GM23338 (cell line): ENCODE measurements around the gene CNDP1. TPM values are rescaled to one million over a fixed set of nuclear protein-coding genes. Genes with fewer than 3 reads are reported as not detected.

Experiments
- ATAC-seq: fragments of 200-7000 bp; cut with Tn5 transposase; 3 replicates; pipeline ENCODE4 v1.9.1; 2020
- DNase-seq: peaks from one replicate; pipeline ENCODE4 v3.0.0-alpha.2; 2015; ENCODE audit warnings: low spot score
- H2AFZ ChIP-seq: fragments of 200-600 bp; sonication (generic); 2 replicates; pipeline ENCODE4 v1.8.0; 2016; ENCODE audit warnings: antibody characterized with exemption, mild to moderate bottlenecking, moderate library complexity
- H3F3A ChIP-seq: fragments of 200-600 bp; sonication (generic); replicated peaks from 2 replicates; pipeline ENCODE4 v1.8.0; 2017; ENCODE audit warnings: antibody characterized with exemption, mixed run types, low read depth
- H3K27ac ChIP-seq: fragments of 200-600 bp; sonication (generic); 2 replicates; pipeline ENCODE4 v1.6.1; 2016; ENCODE audit warnings: low read depth
- H3K27me3 ChIP-seq: fragments of 200-600 bp; sonication (generic); 2 replicates; pipeline ENCODE4 v1.8.0; 2016; ENCODE audit warnings: mild to moderate bottlenecking, mixed run types, moderate library complexity; ENCODE audit not compliant: insufficient read depth
- H3K36me3 ChIP-seq: fragments of 200-600 bp; sonication (generic); 2 replicates; pipeline ENCODE4 v1.8.0; 2016; ENCODE audit warnings: mild to moderate bottlenecking; ENCODE audit not compliant: insufficient read depth
- H3K4me1 ChIP-seq: fragments of 200-600 bp; sonication (generic); 2 replicates; pipeline ENCODE4 v1.8.0; 2016; ENCODE audit warnings: mild to moderate bottlenecking, moderate library complexity; ENCODE audit not compliant: insufficient read depth
- H3K4me2 ChIP-seq: fragments of 200-600 bp; sonication (generic); 2 replicates; pipeline ENCODE4 v1.7.1; 2017; ENCODE audit warnings: mixed run types
- H3K4me3 ChIP-seq: fragments of 200-600 bp; sonication (generic); 2 replicates; pipeline ENCODE4 v1.6.1; 2016; ENCODE audit warnings: mixed run types
- H3K79me2 ChIP-seq: fragments of 200-600 bp; sonication (generic); replicated peaks from 2 replicates; pipeline ENCODE4 v1.8.0; 2017; ENCODE audit warnings: mild to moderate bottlenecking; ENCODE audit not compliant: insufficient read depth
- H3K9me2 ChIP-seq: fragments of 200-600 bp; sonication (generic); 2 replicates; pipeline ENCODE4 v1.8.0; 2017; ENCODE audit not compliant: insufficient read depth
- H4K20me1 ChIP-seq: fragments of 200-600 bp; sonication (generic); replicated peaks from 2 replicates; pipeline ENCODE4 v1.8.0; 2017; ENCODE audit warnings: mild to moderate bottlenecking; ENCODE audit not compliant: insufficient read depth
- H3K27ac Mint-ChIP-seq: 2 replicates; pipeline ENCODE4 v1.8.0; 2020; ENCODE audit warnings: inconsistent platforms, mild to moderate bottlenecking, moderate library complexity, mixed read lengths
- H3K27me3 Mint-ChIP-seq: 3 replicates; pipeline ENCODE4 v1.8.0; 2022; ENCODE audit warnings: low read depth, mild to moderate bottlenecking, moderate library complexity, mixed read lengths, inconsistent platforms; ENCODE audit not compliant: insufficient read depth, poor library complexity
- H3K36me3 Mint-ChIP-seq: 3 replicates; pipeline ENCODE4 v1.8.0; 2021; ENCODE audit warnings: low read depth, mild to moderate bottlenecking, inconsistent platforms, moderate library complexity, mixed read lengths
- H3K4me1 Mint-ChIP-seq: 3 replicates; pipeline ENCODE4 v1.8.0; 2020; ENCODE audit warnings: mild to moderate bottlenecking, inconsistent platforms, mixed read lengths
- H3K4me3 Mint-ChIP-seq: 3 replicates; pipeline ENCODE4 v1.8.0; 2021; ENCODE audit warnings: moderate library complexity, mild to moderate bottlenecking, inconsistent platforms, mixed read lengths
- H3K9me3 Mint-ChIP-seq: 3 replicates; pipeline ENCODE4 v1.8.0; 2020; ENCODE audit warnings: moderate library complexity, mild to moderate bottlenecking, inconsistent platforms, mixed read lengths
- CREB1 ChIP-seq: fragments of 250-450 bp; sonication (Bioruptor Pico); IDR thresholded peaks from 2 replicates; pipeline ENCODE4 v1.5.0; 2020; ENCODE audit warnings: low read depth, mild to moderate bottlenecking, moderate library complexity
- EZH2 ChIP-seq: fragments of 200-600 bp; sonication (generic); IDR thresholded peaks from one replicate; pipeline ENCODE4 v1.8.0; 2017; ENCODE audit warnings: antibody characterized with exemption, mild to moderate bottlenecking, low read depth; ENCODE audit not compliant: unreplicated experiment
- EZH2phosphoT487 ChIP-seq: fragments of 200-600 bp; sonication (generic); IDR thresholded peaks from one replicate; pipeline ENCODE4 v1.8.1; 2018; ENCODE audit warnings: antibody characterized with exemption; ENCODE audit not compliant: unreplicated experiment
- JUNB ChIP-seq: IDR thresholded peaks from one replicate; pipeline ENCODE4 v1.6.1; 2016; ENCODE audit warnings: antibody characterized with exemption; ENCODE audit not compliant: unreplicated experiment
- NANOG ChIP-seq: IDR thresholded peaks from 2 replicates; pipeline ENCODE4 v1.6.1; 2016; ENCODE audit warnings: antibody characterized with exemption, borderline replicate concordance
- POLR2AphosphoS5 ChIP-seq: IDR thresholded peaks from 2 replicates; pipeline ENCODE4 v1.6.1; 2016; ENCODE audit warnings: antibody characterized with exemption, low read depth
- STAT1 ChIP-seq: IDR thresholded peaks from one replicate; pipeline ENCODE4 v1.6.1; 2016; ENCODE audit warnings: antibody characterized with exemption; ENCODE audit not compliant: unreplicated experiment
- ZNF114 ChIP-seq: fragments of 250-450 bp; sonication (Bioruptor Pico); IDR thresholded peaks from 2 replicates; pipeline ENCODE4 v1.5.0; 2020; ENCODE audit warnings: mild to moderate bottlenecking, moderate library complexity
- ZNF331 ChIP-seq: fragments of 250-450 bp; sonication (Bioruptor Pico); IDR thresholded peaks from 2 replicates; pipeline ENCODE4 v1.5.0; 2020; ENCODE audit warnings: low read depth, mild to moderate bottlenecking, moderate library complexity
- polyA plus RNA-seq: library from polyadenylated mRNA; unstranded; fragments of >200 nt; fragmentation: Nextera tagmentation; extraction: Ambion mirVana; gene quantifications from 2 replicates; pipeline ENCODE4 v1.2.1, GENCODE V29; 2016
- total RNA-seq: library from RNA; depleted of rRNA; stranded (reverse); fragments of >200 nt; shearing (Covaris generic); gene quantifications from 2 replicates; pipeline ENCODE4 v1.2.3, GENCODE V29; 2014
- TF ChIP-seq, protein P1 (sequence below): IDR thresholded peaks from one replicate; pipeline ENCODE4 v1.6.1; 2018; ENCODE audit warnings: antibody characterized with exemption; ENCODE audit not compliant: unreplicated experiment
- TF ChIP-seq, protein P2 (sequence below), 2 experiments: fragments of 200-600 bp in 1 of 2; sonication (generic) in 1 of 2; conservative IDR thresholded peaks; 2 replicates each; pipeline versions ENCODE4 v1.5.1 to v1.6.1; 2016 to 2017; ENCODE audit warnings: antibody characterized with exemption in 2 of 2, low read depth in 2 of 2, mild to moderate bottlenecking in 2 of 2, moderate library complexity in 1 of 2
- TF ChIP-seq, protein P3 (sequence below): IDR thresholded peaks from 2 replicates; pipeline ENCODE4 v1.6.1; 2016; ENCODE audit warnings: antibody characterized with exemption
- TF ChIP-seq, protein P4 (sequence below): fragments of 250-450 bp; sonication (Bioruptor Pico); IDR thresholded peaks from 2 replicates; pipeline ENCODE4 v1.5.0; 2020; ENCODE audit warnings: mild to moderate bottlenecking, moderate library complexity

Gene CNDP1
- total and polyA plus RNA-seq, 2 experiments from 2014 or later: 0.03 to 0.11 TPM

DNA sequence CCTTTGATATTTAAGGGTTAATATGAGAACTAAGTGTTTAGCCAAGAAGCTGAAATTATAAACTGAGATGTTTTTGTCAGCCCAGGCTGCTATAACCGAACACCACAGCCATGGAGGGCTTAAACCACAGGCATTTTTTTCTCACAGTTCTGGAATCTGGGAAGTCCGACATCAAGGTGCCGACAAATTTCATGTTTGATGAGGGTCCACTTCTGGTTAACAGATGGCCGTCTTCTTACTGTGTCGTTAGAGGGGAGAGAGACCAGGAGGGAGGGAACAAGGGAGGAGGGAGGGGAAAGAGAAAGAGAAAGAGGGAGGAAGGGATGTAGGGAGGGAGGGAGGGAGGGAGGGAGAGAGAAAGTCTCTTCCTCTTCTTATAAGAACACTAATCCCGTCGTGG, 44.6 kb upstream of the CNDP1 start:
- H3K4me3 ChIP-seq: no peak overlapping the region
- H3K27me3 Mint-ChIP-seq: peaks cover 4% of the 10 kb centered on the region
- no peaks in the 10 kb centered on the region for H3K36me3 Mint-ChIP-seq
- no peaks in the 10 kb centered on the region for H3K27me3 ChIP-seq
- no peak overlapping the region for H3K4me2 ChIP-seq
- H3F3A ChIP-seq: no peaks in the 10 kb centered on the region
- H3K27ac ChIP-seq: no peak overlapping the region
- no peaks in the 10 kb centered on the region for H3K9me2 ChIP-seq
- H3K4me1 Mint-ChIP-seq: no peaks in the 10 kb centered on the region
- H3K9me3 Mint-ChIP-seq: peaks cover 6% of the 10 kb centered on the region; the same call in 1 of the 3 replicates
- H3K36me3 ChIP-seq: no peaks in the 10 kb centered on the region
- TF ChIP-seq, protein P1, sequence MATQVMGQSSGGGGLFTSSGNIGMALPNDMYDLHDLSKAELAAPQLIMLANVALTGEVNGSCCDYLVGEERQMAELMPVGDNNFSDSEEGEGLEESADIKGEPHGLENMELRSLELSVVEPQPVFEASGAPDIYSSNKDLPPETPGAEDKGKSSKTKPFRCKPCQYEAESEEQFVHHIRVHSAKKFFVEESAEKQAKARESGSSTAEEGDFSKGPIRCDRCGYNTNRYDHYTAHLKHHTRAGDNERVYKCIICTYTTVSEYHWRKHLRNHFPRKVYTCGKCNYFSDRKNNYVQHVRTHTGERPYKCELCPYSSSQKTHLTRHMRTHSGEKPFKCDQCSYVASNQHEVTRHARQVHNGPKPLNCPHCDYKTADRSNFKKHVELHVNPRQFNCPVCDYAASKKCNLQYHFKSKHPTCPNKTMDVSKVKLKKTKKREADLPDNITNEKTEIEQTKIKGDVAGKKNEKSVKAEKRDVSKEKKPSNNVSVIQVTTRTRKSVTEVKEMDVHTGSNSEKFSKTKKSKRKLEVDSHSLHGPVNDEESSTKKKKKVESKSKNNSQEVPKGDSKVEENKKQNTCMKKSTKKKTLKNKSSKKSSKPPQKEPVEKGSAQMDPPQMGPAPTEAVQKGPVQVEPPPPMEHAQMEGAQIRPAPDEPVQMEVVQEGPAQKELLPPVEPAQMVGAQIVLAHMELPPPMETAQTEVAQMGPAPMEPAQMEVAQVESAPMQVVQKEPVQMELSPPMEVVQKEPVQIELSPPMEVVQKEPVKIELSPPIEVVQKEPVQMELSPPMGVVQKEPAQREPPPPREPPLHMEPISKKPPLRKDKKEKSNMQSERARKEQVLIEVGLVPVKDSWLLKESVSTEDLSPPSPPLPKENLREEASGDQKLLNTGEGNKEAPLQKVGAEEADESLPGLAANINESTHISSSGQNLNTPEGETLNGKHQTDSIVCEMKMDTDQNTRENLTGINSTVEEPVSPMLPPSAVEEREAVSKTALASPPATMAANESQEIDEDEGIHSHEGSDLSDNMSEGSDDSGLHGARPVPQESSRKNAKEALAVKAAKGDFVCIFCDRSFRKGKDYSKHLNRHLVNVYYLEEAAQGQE: no peak
- TF ChIP-seq NANOG (no peak), CREB1 (CRISPR knock-in tag) (no peak), ZNF331 (CRISPR knock-in tag) (no peak), POLR2AphosphoS5 (no peak), STAT1 (no peak), ZNF114 (no peak), EZH2phosphoT487 (no peak), JUNB (no peak), EZH2 (no peak)
- TF ChIP-seq, protein P2, sequence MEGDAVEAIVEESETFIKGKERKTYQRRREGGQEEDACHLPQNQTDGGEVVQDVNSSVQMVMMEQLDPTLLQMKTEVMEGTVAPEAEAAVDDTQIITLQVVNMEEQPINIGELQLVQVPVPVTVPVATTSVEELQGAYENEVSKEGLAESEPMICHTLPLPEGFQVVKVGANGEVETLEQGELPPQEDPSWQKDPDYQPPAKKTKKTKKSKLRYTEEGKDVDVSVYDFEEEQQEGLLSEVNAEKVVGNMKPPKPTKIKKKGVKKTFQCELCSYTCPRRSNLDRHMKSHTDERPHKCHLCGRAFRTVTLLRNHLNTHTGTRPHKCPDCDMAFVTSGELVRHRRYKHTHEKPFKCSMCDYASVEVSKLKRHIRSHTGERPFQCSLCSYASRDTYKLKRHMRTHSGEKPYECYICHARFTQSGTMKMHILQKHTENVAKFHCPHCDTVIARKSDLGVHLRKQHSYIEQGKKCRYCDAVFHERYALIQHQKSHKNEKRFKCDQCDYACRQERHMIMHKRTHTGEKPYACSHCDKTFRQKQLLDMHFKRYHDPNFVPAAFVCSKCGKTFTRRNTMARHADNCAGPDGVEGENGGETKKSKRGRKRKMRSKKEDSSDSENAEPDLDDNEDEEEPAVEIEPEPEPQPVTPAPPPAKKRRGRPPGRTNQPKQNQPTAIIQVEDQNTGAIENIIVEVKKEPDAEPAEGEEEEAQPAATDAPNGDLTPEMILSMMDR (conservative IDR thresholded peaks at IDR 0.05; ENCODE audit: low read depth in 2 of 2): no peak
- TF ChIP-seq, protein P3, sequence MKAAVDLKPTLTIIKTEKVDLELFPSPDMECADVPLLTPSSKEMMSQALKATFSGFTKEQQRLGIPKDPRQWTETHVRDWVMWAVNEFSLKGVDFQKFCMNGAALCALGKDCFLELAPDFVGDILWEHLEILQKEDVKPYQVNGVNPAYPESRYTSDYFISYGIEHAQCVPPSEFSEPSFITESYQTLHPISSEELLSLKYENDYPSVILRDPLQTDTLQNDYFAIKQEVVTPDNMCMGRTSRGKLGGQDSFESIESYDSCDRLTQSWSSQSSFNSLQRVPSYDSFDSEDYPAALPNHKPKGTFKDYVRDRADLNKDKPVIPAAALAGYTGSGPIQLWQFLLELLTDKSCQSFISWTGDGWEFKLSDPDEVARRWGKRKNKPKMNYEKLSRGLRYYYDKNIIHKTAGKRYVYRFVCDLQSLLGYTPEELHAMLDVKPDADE: no peak
- TF ChIP-seq, protein P4, sequence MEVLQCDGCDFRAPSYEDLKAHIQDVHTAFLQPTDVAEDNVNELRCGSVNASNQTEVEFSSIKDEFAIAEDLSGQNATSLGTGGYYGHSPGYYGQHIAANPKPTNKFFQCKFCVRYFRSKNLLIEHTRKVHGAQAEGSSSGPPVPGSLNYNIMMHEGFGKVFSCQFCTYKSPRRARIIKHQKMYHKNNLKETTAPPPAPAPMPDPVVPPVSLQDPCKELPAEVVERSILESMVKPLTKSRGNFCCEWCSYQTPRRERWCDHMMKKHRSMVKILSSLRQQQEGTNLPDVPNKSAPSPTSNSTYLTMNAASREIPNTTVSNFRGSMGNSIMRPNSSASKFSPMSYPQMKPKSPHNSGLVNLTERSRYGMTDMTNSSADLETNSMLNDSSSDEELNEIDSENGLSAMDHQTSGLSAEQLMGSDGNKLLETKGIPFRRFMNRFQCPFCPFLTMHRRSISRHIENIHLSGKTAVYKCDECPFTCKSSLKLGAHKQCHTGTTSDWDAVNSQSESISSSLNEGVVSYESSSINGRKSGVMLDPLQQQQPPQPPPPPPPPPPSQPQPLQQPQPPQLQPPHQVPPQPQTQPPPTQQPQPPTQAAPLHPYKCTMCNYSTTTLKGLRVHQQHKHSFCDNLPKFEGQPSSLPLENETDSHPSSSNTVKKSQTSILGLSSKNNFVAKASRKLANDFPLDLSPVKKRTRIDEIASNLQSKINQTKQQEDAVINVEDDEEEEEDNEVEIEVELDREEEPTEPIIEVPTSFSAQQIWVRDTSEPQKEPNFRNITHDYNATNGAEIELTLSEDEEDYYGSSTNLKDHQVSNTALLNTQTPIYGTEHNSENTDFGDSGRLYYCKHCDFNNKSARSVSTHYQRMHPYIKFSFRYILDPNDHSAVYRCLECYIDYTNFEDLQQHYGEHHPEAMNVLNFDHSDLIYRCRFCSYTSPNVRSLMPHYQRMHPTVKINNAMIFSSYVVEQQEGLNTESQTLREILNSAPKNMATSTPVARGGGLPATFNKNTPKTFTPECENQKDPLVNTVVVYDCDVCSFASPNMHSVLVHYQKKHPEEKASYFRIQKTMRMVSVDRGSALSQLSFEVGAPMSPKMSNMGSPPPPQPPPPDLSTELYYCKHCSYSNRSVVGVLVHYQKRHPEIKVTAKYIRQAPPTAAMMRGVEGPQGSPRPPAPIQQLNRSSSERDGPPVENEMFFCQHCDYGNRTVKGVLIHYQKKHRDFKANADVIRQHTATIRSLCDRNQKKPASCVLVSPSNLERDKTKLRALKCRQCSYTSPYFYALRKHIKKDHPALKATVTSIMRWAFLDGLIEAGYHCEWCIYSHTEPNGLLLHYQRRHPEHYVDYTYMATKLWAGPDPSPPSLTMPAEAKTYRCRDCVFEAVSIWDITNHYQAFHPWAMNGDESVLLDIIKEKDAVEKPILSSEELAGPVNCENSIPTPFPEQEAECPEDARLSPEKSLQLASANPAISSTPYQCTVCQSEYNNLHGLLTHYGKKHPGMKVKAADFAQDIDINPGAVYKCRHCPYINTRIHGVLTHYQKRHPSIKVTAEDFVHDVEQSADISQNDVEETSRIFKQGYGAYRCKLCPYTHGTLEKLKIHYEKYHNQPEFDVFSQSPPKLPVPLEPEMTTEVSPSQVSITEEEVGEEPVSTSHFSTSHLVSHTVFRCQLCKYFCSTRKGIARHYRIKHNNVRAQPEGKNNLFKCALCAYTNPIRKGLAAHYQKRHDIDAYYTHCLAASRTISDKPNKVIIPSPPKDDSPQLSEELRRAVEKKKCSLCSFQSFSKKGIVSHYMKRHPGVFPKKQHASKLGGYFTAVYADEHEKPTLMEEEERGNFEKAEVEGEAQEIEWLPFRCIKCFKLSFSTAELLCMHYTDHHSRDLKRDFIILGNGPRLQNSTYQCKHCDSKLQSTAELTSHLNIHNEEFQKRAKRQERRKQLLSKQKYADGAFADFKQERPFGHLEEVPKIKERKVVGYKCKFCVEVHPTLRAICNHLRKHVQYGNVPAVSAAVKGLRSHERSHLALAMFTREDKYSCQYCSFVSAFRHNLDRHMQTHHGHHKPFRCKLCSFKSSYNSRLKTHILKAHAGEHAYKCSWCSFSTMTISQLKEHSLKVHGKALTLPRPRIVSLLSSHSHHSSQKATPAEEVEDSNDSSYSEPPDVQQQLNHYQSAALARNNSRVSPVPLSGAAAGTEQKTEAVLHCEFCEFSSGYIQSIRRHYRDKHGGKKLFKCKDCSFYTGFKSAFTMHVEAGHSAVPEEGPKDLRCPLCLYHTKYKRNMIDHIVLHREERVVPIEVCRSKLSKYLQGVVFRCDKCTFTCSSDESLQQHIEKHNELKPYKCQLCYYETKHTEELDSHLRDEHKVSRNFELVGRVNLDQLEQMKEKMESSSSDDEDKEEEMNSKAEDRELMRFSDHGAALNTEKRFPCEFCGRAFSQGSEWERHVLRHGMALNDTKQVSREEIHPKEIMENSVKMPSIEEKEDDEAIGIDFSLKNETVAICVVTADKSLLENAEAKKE (CRISPR knock-in tag): no peak
- H3K79me2 ChIP-seq: no peaks in the 10 kb centered on the region
- DNase-seq: no peak
- H3K27ac Mint-ChIP-seq: no peak overlapping the region
- no peaks in the 10 kb centered on the region for H4K20me1 ChIP-seq
- H2AFZ ChIP-seq: no peak overlapping the region
- no peak overlapping the region for H3K4me3 Mint-ChIP-seq
- H3K4me1 ChIP-seq: no peaks in the 10 kb centered on the region
- ATAC-seq: no peak
